Left renal pelvis (tissue), 4 donors: ENCODE measurements around the gene ARHGAP10. TPM values are rescaled to one million over a fixed set of nuclear protein-coding genes. Genes with fewer than 3 reads are reported as not detected.
"Not testable (repeated sequence)": the region's sequence is repeated elsewhere in the genome, so short reads cannot be mapped to it uniquely, and the experiment has no call there.

Experiments
- DNase-seq, 4 donors: peaks; one replicate each; pipeline ENCODE4 v3.0.0-alpha.2; 2013; ENCODE audit warnings: low read depth in 4 of 4, low spot score in 3 of 4
- polyA plus RNA-seq, 4 donors: library from polyadenylated mRNA; unstranded; fragments of 120-200 nt; gene quantifications; one replicate each; pipeline ENCODE4 v1.2.1, GENCODE V29; 2013; ENCODE audit not compliant: insufficient read length in 4 of 4

Gene ARHGAP10
- polyA plus RNA-seq, 4 donors: 17.8 to 20.0 (median 19.0) TPM

- DNase-seq: no peak
Observed at GRCh38 chr4:147975325-147975724, 243.4 kb downstream of the ARHGAP10 start.

DNA sequence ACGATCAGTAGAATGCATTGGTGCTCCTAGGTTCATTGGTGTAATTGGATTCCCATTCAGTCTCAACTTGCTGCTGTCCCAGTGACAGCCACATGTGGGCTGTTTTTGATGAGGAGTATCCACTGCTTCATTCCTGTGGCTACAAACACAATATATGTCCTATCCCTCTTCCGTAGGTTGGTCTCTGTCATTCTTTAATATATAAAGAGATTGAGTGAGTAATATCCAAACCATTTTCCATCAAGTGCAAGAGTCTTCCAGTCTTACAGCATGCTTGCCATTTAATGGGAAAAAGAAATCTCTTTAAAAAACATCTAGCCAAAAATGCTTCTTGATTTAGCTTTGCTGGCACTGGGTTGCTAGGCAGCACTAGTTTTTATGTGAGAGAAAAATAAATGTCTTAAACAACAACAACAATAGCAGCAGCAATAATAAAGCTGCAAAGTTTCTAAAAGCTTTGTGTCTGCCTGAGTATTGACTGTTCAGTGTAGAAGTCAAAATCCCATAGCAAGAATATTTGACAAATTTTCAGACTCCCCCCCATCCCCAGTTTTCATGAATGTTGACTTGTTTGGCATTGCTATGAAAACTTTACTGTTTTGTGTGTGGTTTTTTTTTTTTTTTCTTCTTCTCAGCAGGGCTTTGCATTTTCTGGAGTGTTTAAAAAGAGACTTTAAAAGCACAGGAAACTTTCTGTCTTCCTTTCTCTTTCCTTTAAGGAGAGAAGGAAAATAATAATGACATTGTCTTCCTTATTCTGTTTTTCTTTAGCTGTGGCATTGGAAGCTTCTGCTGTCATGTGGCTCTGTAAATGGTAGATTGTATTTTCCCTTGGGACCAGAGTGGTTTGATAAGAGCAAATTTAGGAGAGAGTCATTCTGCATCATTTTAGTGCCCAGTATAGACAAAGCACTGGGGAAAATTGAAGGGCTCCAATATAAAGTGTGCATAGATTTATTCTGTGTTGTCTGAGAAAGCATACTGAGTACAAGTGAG lies 244.3 kb downstream of the ARHGAP10 start:
- no peak for DNase-seq

- no peak for DNase-seq
Observed at GRCh38 chr4:147980586-147980985, 248.7 kb downstream of the ARHGAP10 start.

DNA sequence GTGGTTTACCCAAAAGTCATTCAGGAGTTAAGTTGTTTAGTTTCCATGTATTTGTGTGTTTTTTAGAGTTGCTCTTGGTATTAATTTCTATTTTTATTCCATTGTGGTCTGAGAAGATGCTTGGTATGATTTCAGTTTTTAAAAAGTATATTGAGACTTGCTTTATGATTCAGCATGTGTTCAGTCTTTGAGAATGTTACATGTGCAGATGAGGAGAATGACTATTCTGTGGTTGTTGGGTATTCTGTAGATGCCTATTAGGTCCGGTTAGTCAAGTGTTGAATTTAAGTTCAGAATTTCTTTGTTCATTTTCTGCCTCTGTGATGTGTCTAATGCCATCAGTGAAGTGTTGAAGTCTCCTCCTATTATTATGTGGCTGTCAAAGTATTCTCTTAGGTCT lies 249.4 kb downstream of the ARHGAP10 start:
- DNase-seq: no peak

DNA sequence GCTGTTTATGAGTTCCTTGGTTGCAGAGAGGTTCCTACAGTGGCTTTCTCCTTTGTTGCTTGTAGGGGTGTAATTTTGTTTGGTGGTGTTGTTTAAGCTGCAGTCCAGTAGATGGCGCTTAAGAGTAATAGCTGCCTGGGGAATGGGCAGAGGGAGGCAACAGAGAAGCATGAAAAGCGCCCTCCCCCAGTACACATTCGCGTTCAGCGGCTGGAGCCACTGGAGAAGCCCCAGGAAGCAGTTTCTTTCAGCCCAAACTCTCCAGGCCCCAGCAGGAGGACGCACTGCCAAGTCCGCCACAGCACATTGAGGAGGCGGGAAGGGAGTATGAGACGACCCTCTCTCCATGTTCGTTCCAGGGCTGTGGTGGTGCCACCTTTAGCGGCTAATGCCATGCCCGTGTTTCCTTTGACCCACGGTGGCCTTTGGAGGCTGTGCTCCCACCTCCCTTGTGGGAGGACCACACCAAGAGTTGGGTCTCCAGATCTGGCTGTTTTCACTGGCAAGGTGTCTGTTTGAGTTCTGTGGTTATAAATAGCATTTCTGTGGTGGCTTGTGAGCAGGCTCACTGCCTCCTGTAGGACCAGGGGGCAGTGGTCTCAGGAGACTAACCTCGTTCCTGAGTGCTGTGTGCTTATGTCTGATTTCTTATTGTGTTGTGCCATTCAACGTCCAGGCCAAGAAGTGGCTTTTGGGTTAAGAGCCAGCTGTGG lies 252.3 kb downstream of the ARHGAP10 start:
- DNase-seq: no peak

- DNase-seq: no peak
Observed at GRCh38 chr4:147984778-147985138, 252.9 kb downstream of the ARHGAP10 start.

DNA sequence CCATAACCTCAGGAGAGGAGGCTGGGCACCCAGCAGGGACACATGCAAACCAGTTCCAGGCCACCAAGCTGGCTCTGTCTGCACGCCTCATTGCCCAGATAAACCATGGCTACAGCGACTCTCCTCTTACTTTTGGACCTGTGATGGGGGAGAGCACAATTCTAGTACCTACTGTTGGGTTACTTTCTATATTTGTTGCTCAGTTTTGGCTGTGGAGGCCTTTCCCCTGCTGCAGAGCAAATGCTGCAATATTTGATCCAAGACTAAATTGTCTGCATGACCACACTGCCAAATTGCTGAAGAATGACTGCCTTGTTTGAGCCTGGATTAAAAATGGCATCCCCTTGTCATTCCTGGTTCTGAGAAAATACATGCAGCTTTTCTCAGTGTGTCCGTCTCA lies 253.5 kb downstream of the ARHGAP10 start:
- DNase-seq: no peak

DNA sequence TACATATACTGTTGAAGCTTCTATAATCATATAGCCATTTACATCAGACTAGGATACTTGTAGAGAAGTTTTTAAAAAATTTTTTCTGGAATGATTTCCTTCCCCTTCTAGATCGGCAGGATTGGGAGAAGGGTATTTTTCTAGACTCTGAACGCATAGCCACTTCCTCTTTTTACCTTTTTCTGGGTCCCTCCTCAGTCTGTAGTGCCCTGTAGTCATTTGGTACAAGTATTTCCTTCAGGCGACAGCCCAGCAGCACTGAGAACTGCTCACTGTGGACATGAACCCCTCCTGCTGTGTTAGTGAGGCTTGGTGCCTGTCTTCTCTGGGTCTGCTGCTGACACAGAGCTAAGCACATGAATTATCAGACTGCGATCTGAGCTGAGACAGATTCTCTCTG lies 255.4 kb downstream of the ARHGAP10 start:
- no peak for DNase-seq

DNA sequence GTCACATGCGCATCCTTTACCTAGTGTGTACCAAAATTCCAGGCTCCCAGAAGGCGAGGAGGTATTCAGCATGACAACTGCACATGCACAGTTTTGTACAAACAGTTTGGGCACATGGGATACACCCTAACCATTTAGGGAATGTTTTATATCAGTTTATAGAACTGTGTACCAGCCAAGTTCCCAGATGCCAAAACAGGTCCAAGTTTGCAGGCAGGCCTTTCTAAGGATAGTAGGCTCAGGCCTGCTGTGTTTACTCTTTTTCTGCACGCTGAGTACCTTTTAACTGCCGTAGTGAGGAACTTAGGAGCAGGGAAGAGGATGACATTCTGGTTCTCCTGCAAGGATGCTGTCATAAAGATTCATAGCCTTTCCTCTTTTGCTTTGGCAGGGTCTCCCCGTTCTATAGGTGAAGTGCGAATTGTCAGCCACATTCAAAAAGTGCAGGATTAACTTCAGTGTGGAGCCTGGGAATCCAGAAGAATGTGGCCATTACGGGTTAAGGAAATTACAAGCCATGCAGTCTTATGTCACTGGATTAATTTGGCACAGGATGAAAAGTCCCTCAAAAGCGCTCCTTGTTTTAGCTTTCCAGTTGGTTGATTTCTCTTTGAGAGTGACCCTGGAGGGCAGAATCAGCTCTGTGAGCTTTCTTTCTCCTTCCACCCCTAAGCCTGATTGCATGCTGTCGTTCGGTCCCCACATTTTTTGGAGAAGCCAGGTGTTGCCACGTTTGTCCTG lies 259.8 kb downstream of the ARHGAP10 start:
- no peak for DNase-seq

DNA sequence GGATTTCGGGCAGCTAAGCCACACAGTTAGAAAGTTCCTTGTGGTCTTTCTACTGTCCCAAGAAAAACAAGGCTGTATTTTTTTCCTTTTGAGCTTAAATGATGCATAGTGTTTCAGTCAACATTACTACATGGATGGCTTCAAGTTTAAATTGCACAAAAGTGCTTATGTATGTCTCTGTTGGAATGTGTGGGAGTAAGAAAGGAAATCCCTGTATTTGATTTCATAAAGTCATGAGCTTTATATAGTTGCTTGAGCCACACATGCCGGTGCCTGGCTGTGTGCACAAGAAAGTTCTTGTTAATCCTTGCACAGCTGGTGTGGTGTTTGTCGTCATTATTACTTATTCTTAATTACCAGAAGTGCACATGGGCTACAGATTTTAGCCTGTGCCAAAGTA lies 262.2 kb downstream of the ARHGAP10 start:
- DNase-seq: no peak

- no peak for DNase-seq
Observed at GRCh38 chr4:147994491-147995385, 262.9 kb downstream of the ARHGAP10 start.

- DNase-seq: no peak
Observed at GRCh38 chr4:147996859-147997258, 265.0 kb downstream of the ARHGAP10 start.

DNA sequence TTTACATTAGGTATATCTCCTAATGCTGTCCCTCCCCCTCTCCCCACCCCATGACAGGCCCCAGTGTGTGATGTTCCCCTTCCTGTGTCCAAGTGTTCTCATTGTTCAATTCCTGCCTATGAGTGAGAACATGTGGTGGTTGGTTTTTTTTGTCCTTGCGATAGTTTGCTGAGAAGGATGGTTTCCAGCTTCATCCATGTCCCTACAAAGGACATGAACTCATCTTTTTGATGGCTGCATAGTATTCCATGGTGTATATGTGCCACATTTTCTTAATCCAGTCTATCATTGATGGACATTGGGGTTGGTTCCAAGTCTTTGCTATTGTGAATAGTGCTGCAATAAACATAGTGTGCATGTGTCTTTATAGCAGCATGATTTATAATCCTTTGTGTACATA lies 268.1 kb downstream of the ARHGAP10 start:
- not testable (repeated sequence) for DNase-seq

GRCh38 chr4:148004228-148004857 lies 272.5 kb downstream of the ARHGAP10 start:
- DNase-seq: no peak

DNA sequence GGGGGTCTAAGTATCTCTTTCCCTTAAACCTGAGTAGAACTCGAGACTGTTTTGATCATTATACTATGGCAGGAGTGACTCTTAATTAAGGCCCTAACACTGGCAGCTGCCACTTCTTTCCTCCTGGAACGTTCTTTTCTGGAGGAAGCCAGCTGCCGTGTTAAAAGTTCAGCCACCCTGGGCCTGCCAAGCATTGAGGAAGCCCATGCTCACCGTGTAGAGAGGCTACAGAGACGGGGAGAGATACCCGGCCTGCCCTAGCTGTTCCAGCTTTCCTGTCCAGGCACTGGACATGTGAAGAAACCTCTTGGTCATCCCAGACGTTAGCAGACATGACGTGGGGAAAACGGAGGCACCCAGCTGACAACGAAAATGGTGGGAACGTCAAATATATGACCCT lies 274.1 kb downstream of the ARHGAP10 start:
- DNase-seq: no peak

- no peak for DNase-seq
Observed at GRCh38 chr4:148007314-148007760, 275.4 kb downstream of the ARHGAP10 start.

- no peak for DNase-seq
Observed at GRCh38 chr4:148007792-148008191, 275.9 kb downstream of the ARHGAP10 start.

DNA sequence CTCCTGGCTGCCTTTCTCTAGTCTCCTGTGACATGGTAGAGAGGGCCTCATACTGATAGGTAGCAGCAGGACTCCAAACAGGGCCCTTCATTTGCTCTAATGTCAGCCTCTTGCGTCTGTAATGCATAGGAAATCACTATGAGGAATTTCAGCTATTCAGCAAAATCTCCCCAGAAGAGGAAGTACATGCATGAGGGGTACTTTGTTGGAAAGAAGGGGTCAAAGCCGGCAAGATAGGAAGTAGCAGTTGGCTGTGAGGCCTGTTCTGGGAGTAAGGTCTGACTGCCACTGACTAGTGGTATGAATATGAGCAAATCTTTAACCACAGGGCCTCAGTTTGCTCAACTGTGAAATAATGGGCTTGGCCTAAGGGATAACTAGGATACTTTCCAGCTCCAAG lies 283.2 kb downstream of the ARHGAP10 start:
- no peak for DNase-seq

DNA sequence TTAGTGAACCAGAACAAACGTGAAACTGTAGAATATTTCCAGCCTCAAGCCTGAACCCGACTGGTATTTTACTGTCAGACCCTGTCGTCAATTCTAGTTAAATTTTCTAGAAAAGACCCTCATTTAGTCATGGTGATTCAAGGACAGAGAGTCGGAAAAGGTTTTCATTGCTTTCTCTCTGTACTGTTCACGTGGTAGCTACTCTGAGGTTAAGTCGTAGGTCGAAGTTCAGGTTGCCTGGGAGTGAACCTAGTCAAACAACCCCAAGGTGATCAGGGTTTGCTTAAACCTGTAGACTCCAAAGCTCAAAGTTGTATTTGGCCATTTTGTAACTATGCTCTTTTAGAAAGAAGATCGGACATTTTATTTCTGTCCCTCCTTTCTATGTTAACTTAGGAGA lies 283.6 kb downstream of the ARHGAP10 start:
- DNase-seq: no peak
